GM21390 (cell line): ENCODE results near the gene FBXO11.
"Not testable (repeated sequence)": the region's sequence is repeated elsewhere in the genome, so short reads cannot be mapped to it uniquely, and the experiment has no call there.

ENCODE experiments used
- ATAC-seq: cut with Tn5 transposase; IDR thresholded peaks from one replicate; pipeline ENCODE4 v1.9.1; 2021; ENCODE audit not compliant: unreplicated experiment

The FBXO11 gene

DNA sequence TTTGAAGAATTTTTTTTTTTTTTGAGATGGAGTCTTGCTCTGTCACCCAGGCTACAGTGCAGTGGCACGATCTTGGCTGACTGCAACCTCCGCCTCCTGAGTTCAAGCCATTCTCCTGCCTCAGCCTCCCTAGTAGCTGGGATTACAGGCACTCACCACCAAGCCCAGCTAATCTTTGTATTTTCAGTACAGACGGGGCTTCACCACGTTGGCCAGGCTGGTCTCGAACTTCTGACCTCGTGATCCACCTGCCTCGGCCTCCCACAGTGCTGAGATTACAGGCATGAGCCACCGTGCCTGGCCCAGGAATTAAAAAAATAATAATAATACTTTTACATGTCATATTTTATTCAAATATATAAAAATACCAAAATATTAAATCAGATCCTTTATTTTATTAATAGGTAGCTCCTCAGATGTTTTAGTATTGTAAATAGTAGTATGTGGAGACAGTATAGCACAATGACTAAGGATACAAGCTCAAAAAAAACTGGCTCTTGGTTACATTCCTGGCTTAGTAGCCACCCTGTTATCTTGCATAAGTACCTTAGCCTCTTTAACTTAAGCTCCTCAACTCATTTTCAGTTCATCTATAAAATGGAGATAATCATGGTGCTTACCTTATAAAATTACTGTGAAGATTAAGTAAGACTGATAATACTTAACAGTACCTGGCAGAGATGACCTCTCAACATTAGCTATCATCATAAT, 53.1 kb downstream of the FBXO11 start:
- ATAC-seq = not testable (repeated sequence)

GRCh38 chr2:47850198-47850597, 56.1 kb downstream of the FBXO11 start:
- ATAC-seq = no peak

DNA sequence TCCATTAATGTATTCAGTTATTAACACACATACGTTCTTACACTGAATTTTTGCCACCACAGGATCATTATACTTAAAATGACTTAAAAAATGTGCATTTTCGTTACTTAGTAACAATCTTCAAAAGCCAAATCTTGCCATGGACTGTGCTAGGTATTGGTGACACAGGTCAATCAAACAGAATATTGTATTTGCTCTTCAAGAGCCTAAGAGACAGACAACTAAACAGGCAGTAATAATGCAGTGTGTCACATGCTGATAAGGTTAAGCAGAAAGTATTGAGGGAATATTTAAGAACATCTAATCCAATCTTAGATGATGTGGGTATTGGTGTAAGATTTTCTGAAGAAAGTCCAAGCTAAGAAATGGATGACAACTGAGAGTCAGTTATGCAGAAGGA, 56.9 kb downstream of the FBXO11 start:
- no peak for ATAC-seq

- ATAC-seq = no peak
Measured at GRCh38 chr2:47844162-47844561, 62.1 kb downstream of the FBXO11 start.

GRCh38 chr2:47843407-47843806, 62.9 kb downstream of the FBXO11 start:
- no peak for ATAC-seq

GRCh38 chr2:47842846-47843245, 63.5 kb downstream of the FBXO11 start:
- no peak for ATAC-seq

DNA sequence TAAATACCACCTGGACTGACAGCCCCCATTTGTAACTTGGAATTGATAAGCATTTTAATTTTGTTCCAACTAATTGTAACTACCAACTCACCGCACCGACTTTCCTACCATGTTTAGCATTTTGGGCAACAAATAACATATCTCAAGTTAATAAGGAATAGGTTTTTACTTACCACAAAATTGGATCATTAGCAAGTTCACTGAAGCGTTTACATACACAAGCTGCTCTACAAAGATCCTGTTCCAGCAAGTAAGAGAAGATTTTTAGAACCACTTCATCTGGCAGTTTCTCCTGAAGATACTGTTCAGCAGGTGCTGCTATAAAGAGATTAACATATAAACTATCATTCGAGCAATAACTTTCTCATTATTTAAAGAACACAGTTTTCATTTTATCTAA, 67.6 kb downstream of the FBXO11 start:
- no peak for ATAC-seq

DNA sequence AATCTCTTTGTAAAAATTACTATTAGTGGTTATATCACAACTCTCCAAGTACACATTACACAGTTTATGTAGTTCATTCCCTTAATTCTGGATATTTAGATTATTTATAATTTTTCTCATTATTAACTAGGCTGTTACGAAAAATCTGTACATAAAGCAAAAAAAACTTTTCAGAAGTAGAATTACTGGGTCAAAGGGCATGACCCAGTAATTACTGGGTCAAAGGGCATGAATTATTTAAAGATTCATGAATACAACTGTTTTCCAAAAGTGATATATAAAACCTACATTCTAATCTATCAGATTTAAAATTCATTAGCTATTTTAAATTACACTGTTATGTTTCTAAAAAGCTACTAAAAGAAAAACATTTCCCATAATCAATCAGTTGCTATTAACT, 68.0 kb downstream of the FBXO11 start:
- no peak for ATAC-seq

DNA sequence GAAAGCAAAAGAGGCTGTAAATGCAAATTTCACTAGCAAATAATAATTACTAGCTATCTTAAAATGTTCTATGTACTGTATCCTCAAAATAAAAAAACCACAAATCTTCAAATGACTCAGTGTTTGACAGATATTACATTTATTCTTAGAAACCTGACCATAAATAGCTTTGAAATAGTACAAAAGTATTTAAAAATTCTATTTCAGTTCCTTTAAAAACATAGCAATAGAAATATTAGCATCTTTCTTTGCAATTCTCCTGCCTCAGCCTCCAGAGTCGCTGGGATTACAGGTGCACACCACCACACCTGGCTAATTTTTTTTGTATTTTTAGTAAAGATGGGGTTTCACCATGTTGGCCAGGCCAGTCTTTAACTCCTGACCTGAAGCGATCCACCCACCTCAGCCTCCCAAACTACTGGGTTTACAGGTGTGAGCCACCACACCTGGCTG, 72.8 kb downstream of the FBXO11 start:
- ATAC-seq = peak; percentile 92

- ATAC-seq = no peak
Measured at GRCh38 chr2:47822518-47822917, 83.8 kb downstream of the FBXO11 start.

- ATAC-seq = no peak
Measured at GRCh38 chr2:47819834-47820233, 86.5 kb downstream of the FBXO11 start.

DNA sequence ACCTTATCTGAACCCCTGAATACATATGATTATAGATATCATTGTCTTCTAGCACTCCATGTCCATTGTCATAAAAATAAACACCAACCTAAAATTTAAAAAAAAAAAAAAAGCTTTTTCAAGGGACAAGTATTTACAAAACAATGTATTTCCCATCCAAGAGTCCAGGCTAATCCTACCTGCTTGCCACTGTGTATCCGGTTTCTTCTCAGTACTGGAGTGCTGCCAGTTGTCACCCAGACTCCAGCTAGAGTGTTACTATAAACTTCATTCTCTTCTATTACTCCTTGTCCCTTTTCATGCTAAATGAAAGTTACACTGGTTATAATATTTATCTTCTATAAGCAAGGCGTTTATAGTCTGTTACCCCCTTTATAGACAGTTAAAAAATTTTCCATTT, 87.5 kb downstream of the FBXO11 start:
- no peak for ATAC-seq

- no peak for ATAC-seq
Measured at GRCh38 chr2:47815764-47816163, 90.5 kb downstream of the FBXO11 start.

DNA sequence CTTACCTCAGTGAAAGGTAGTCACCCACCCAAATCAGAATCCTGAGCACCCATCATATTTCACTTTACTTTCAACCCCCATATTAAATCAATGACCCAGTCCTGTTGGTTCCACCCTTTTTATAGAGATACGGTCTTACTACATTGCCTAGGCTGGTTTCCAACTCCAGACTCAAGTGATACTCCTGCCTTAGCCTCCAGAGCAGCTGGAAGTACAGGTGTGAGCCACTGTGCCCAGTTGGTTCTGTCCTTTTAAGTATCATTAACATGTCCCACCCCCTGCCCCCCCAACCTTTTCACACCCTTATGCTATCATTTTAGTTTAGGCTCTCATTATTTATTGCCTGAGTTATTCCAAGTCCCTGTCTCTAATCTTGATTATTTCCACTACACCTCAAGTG, 94.6 kb downstream of the FBXO11 start:
- ATAC-seq = no peak

DNA sequence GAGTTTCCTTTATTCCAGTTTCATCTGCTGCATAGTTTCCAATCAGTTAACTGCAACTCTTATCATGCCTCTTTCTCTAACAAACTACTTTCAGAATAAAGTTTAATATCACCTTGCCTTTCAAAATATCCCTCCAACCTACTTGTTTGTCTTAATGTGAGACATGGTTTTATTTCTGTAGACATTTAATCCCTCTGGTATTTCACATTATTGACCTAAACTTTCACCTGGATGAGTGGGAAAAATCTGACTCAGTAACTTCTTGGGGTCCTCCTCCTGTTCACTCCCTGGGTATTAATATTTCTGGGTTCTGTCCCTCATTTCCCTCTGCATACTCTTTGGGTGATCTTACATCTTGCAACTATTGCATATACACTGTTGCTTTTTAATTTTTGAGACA, 95.4 kb downstream of the FBXO11 start:
- ATAC-seq = no peak

GRCh38 chr2:47809903-47810302, 96.4 kb downstream of the FBXO11 start:
- no peak for ATAC-seq

DNA sequence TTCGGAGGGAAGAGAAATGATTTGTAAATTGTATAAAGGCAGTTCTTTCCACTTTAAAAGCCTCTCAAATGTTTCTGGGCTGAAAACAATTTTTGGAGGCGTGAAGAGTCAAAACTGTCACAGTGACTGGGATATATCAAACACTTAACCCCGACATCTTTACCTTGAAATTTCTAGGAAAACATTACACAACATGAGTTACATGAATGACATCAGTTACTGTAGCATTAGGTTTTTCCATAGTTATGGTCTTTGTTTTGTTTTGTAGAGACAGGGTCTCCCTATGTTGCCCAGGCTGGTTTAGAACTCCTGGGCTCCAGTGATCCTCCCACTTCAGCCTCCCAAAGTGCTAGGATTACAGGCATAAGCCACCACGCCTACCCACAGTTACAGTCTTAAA, 97.7 kb downstream of the FBXO11 start:
- ATAC-seq = no peak

GRCh38 chr2:47805850-47806249, 100.4 kb downstream of the FBXO11 start:
- ATAC-seq = no peak

DNA sequence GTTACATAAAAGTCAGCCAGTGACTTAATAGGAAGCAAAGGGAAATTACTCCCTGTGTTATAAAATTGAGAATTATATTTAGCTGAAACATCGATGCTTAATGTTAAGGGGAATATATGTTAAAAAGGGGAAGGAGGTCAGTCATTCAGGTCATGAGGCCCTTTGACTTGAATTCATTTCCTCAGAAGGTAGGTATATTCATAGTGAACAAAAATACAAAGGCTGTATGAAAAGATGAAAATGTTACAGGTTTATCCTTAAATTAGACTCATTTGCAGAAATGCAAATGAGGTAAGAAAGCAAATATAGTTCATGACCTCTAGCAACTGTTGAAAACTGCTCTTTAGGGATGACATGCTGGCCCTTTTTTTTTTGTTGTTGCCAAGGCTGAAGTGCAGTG, 102.5 kb downstream of the FBXO11 start:
- ATAC-seq = no peak

DNA sequence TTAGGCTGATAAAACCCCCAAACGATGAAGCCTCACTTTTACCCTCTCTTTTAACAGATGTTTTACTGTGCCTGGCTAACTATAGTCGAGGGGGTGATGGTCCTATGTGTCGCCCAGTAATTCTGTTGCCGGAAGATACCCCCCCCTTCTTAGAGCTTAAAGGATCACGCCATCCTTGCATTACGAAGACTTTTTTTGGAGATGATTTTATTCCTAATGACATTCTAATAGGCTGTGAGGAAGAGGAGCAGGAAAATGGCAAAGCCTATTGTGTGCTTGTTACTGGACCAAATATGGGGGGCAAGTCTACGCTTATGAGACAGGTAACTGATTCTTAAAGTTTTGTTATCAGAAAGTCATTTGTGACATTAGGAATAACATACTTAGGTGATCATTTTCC, 102.9 kb downstream of the FBXO11 start:
- no peak for ATAC-seq

DNA sequence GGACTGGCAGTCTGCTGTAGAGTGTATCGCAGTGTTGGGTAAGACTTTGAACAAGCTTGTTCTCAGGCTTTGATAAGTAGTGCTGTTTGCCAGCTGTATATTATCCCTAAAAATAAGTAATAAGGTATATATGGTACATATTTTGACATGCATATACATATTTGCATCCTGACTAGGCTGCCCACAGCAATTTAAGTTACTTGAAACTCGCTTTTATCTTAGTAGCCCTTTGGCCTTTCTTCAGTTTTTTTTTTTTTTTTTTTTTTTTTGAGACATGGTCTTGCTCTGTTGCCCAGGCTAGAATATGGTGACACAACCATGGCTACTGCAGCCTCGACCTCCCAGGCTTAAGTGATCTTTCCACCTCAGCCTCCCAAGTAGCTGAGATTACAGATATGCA, 105.2 kb downstream of the FBXO11 start:
- no peak for ATAC-seq

DNA sequence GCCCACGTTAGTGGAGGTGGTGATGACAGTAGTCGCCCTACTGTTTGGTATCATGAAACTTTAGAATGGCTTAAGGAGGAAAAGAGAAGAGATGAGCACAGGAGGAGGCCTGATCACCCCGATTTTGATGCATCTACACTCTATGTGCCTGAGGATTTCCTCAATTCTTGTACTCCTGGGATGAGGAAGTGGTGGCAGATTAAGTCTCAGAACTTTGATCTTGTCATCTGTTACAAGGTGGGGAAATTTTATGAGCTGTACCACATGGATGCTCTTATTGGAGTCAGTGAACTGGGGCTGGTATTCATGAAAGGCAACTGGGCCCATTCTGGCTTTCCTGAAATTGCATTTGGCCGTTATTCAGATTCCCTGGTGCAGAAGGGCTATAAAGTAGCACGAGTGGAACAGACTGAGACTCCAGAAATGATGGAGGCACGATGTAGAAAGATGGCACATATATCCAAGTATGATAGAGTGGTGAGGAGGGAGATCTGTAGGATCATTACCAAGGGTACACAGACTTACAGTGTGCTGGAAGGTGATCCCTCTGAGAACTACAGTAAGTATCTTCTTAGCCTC, 107.2 kb downstream of the FBXO11 start:
- ATAC-seq = no peak

DNA sequence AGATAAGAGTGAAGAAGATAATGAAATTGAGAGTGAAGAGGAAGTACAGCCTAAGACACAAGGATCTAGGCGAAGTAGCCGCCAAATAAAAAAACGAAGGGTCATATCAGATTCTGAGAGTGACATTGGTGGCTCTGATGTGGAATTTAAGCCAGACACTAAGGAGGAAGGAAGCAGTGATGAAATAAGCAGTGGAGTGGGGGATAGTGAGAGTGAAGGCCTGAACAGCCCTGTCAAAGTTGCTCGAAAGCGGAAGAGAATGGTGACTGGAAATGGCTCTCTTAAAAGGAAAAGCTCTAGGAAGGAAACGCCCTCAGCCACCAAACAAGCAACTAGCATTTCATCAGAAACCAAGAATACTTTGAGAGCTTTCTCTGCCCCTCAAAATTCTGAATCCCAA, 107.7 kb downstream of the FBXO11 start:
- no peak for ATAC-seq
